Measurements from ENCODE around the gene SELENON.
"Not testable (repeated sequence)": the region's sequence is repeated elsewhere in the genome, so short reads cannot be mapped to it uniquely, and the experiment has no call there.

The SELENON gene

DNA sequence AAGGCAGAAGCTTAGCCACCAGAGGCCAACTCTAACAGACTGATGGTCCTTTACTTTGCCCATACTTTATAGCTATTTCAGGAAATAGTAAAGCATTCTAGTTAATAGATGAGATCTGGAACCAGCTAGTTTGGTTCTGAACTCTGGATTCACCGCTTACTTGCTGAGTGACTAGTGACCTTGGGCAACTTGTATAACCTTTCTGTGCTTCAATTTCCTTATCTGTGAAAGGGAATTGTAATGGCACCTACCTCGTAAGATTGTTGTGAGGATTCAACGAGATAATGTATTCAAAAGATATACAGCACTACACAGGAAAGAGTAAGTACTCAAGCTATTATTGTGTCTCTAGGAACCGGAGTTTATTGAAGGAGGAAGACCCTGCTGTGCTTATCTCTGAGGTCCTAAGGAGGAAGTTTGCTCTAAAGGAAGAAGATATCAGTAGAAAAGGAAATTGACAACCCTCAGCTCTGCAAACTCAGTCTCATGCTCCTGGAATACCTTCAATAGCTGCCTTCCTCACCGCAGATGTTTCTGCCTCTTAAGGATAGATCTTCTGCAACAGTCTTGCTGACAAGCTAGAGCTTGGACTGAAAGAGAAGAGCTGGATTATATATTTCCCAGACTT, 31.7 kb downstream of the SELENON start:
- DNase-seq (ENCODE audit: low spot score) = no peak

- DNase-seq (ENCODE audit: low spot score) = no peak
Measured at GRCh38 chr1:25832336-25833037, 32.5 kb downstream of the SELENON start.

GRCh38 chr1:25833158-25833557, 33.2 kb downstream of the SELENON start:
- no peak for DNase-seq (ENCODE audit: low spot score)

GRCh38 chr1:25834894-25835293, 34.9 kb downstream of the SELENON start:
- no peak for DNase-seq (ENCODE audit: low spot score)

GRCh38 chr1:25836695-25837094, 36.7 kb downstream of the SELENON start:
- DNase-seq (ENCODE audit: low spot score) = no peak

DNA sequence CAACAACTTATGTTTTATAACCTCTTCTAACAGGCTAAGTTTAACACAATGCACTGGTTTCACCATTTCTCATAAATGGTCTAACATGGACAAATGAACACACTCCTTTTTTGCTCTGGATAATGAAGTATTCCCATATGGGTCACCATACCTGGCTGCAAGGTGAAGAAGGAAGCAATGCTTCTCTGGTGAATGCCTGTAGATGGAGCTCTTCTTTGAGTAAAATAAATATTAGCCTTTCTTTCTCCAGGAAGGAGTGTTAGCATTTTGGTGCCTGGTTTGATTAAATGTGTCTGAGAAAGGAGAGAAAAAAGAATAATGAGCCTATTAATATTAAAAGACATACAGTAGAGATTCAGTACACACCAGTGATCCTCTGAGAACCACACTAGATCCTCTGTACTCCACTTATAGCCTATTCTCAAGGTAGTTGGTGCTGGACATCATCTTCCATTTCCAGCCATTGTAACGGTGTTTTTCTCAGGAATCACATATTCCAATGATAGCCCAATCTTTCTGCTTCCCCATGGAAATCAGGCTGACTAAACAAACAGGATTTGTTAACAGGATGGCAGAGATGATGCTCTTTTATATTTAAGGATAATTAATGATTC, 37.4 kb downstream of the SELENON start:
- no peak for DNase-seq (ENCODE audit: low spot score)

- not testable (repeated sequence) for DNase-seq (ENCODE audit: low spot score)
Measured at GRCh38 chr1:25839808-25840207, 39.8 kb downstream of the SELENON start.

DNA sequence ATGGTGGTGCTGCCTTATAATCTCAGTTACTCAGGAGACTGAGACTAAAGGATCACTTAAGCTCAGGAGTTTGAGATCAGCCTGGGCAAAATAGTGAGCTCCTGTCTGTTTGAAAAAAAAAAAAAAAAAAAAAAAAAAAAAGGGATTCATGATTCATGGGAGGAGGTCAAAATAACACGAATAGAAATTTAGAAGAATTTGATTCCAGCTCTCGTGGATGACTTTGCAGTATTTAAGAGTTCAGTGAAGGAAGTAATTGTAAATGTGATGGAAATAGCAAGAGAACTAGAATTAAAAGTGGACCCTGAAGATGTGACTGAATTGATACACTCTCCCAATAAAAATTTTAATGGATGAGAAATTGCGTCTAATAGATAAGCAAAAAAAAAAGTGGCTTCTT, 43.5 kb downstream of the SELENON start:
- no peak for DNase-seq (ENCODE audit: low spot score)

- DNase-seq (ENCODE audit: low spot score) = no peak
Measured at GRCh38 chr1:25844536-25845337, 44.7 kb downstream of the SELENON start.

DNA sequence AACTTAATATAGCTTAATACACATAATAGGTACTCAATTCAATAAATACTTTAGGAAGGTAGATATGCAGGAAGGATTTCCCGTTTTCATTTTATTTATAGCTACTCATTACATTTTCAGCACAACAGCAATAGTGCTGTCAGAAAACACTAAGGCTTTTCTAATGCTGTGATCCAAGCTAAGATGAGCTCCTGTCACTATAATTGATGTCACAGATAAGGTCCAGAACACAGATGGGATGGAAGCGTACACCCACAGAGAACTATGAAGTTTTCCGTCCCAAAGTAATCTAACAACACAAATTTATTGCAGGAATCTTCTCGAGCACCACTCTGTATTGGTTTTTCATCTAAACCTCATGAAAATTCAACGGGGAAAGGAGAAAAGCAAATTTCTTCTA, 45.7 kb downstream of the SELENON start:
- no peak for DNase-seq (ENCODE audit: low spot score)

- DNase-seq (ENCODE audit: low spot score) = no peak
Measured at GRCh38 chr1:25847929-25848328, 47.9 kb downstream of the SELENON start.

- no peak for DNase-seq (ENCODE audit: low spot score)
Measured at GRCh38 chr1:25848531-25848930, 48.5 kb downstream of the SELENON start.

- DNase-seq (ENCODE audit: low spot score) = no peak
Measured at GRCh38 chr1:25854554-25854953, 54.6 kb downstream of the SELENON start.

GRCh38 chr1:25856856-25857255, 56.9 kb downstream of the SELENON start:
- no peak for DNase-seq (ENCODE audit: low spot score)

DNA sequence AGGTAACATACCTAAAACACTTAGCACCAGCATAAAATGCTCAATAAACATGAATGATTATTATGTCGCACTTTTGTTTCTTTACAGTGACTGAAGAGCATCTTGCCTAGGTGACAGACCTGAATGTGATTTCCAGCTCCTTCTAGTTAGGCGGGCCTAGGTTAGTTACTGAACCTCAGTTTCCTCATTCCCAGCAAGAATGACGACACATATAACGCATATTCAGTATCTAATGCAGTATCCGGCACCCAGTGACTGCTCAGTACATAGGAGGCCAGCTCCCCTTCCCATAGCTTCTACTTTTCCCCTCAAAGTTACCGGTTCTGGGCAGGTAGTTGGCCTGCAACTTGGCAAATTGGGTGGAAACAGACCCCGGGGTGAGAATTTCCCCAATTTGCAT, 58.5 kb downstream of the SELENON start:
- DNase-seq (ENCODE audit: low spot score) = no peak

DNA sequence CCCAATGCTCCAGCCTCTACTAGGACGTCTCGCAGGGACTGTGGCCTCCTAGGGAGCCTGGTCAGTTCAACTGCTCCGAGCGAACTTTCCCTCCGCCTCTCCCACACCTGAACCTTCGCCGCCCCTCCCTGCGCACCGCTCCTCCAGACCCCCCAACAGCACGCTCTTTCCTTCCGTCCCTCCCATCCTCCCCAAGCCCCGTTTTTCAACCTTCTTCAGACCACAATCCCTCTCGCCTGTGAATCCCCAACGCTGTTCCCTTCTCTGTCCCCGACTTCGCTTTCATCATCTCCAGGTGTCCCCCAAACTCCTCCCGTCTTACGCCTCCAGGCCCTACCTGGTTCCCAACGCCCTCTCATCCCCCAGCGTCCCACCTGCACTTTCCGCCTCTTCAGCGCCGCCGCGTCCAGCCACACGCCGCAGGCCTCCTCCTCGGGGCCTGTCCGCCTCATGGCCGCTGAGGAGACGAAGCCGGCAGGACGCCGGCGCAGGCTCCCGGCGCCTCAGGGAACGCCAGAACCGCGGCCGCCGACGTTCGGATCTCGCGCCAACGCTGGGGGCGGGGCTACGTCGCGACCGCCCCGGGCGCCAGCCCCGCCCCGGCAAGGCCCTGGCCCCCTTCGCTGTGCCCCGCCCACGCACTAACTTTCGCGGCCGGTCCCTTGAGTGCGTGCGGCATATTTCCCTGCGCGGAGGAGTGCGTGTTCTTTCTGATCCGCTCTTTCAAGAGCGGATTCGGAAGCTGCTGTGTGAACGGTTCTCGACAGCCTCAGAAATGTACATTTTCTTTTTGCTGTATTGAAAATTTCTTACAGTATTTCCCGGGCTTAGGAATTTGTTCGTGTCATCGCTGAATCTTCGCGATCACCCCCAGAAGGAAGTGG, 59.2 kb downstream of the SELENON start, which contains the start of gene AUNIP:
Gene AUNIP (minus strand): TSS at position 552 of the 884 bp plus-strand sequence. CDS start 100 bp downstream, at position 452.
- peak; percentile 100 for DNase-seq (ENCODE audit: low spot score)

GRCh38 chr1:25861316-25862286, 61.6 kb downstream of the SELENON start:
- no peak for DNase-seq (ENCODE audit: low spot score)

- no peak for DNase-seq (ENCODE audit: low spot score)
Measured at GRCh38 chr1:25862785-25863485, 62.9 kb downstream of the SELENON start.

DNA sequence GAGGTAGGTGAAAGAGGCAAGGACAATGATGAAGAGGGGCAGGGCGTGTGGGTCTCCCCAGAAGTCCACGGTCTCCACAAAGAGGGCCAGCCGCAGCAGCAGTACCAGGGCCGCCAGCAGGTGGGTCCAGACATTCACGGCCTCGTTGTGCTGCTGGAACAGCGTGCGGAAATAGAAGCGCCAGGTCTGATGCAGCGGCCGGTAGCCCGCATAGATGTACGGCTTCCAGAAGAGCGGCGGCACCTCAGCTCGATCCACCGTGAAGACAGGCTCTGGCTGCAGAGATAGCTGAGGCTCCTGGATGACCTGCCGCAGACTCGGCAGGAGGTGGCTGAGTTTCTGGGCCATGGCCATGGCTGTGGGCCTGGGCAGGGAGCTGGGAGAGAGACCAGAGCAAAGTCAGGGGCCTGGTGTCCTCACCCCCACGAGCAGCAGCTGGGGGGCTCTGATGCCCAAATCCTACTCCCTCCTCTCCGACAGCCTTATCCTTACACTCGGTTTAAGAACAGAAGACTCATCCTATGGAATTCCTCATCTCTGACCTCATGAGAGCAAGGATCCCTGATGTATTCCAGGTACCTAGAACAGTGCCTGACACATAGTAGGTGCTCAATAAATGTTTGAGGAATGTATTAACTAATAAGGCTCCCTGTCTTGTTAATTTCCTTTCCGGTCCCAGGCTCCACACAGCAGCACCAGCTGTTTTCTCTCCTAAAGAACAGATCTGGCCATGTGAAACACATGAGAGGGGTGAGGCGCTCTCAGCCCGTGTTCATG, 63.7 kb downstream of the SELENON start:
- no peak for DNase-seq (ENCODE audit: low spot score)

Measured in GM03348 (cell line).